Gastroesophageal sphincter (tissue), 4 donors: Measurements from ENCODE around the gene SLC9A8. TPM values are rescaled to one million over a fixed set of nuclear protein-coding genes. Genes with fewer than 3 reads are reported as not detected.

Source experiments
- ATAC-seq: fragments of 150-250 bp; one replicate; pipeline ENCODE4 v1.9.1; 2016; ENCODE audit warnings: mild to moderate bottlenecking, moderate library complexity
- H3K27ac ChIP-seq, 4 donors: fragments of 200-600 bp; sonication (generic) in 3 of 4; 1 replicate in 3 of 4; 2 replicates in 1 of 4; pipeline ENCODE4 v1.5.1; 2016 to 2019
- H3K27me3 ChIP-seq: fragments of 200-600 bp; sonication (generic); one replicate; pipeline ENCODE4 v1.5.1; 2019
- H3K36me3 ChIP-seq, 2 donors: fragments of 200-600 bp; sonication (generic); one replicate each; pipeline ENCODE4 v1.5.1; 2019; ENCODE audit warnings: control low read depth in 1 of 2
- H3K4me1 ChIP-seq, 3 donors: fragments of 200-600 bp; sonication (generic); 1 replicate in 2 of 3; 2 replicates in 1 of 3; pipeline ENCODE4 v1.5.1; 2016 to 2019; ENCODE audit warnings: control low read depth in 2 of 3
- H3K4me3 ChIP-seq, 2 donors: fragments of 200-600 bp; sonication (generic); one replicate each; pipeline ENCODE4 v1.5.1; 2019; ENCODE audit warnings: mild to moderate bottlenecking in 1 of 2, moderate library complexity in 1 of 2
- H3K9me3 ChIP-seq, 3 donors: fragments of 200-600 bp; sonication (generic); one replicate each; pipeline ENCODE4 v1.5.1; 2017 to 2019; ENCODE audit warnings: control low read depth in 2 of 3
- CTCF ChIP-seq, 4 experiments: fragments of 200-600 bp in 2 of 4; fragments of 450-650 bp in 2 of 4; sonication (generic) in 1 of 4; IDR thresholded peaks; one replicate each; pipeline ENCODE4 v1.5.1; 2017 to 2019; ENCODE audit warnings: antibody characterized with exemption in 4 of 4, mild to moderate bottlenecking in 2 of 4, moderate library complexity in 2 of 4
- EP300 ChIP-seq: sonication (generic); formaldehyde crosslinking; IDR thresholded peaks from one replicate; pipeline ENCODE4 v1.6.1; 2017; ENCODE audit warnings: antibody characterized with exemption, mild to moderate bottlenecking
- POLR2A ChIP-seq, 2 donors: fragments of 450-650 bp; IDR thresholded peaks; one replicate each; pipeline ENCODE4 v1.6.1; 2017; ENCODE audit warnings: antibody characterized with exemption in 2 of 2, mild to moderate bottlenecking in 2 of 2, moderate library complexity in 1 of 2
- POLR2AphosphoS5 ChIP-seq: sonication (generic); formaldehyde crosslinking; IDR thresholded peaks from one replicate; pipeline ENCODE4 v1.6.1; 2017; ENCODE audit warnings: antibody characterized with exemption
- WGBS, 2 donors: methylation state at CpG; one replicate each; pipeline ENCODE4 v1.1.5; 2018; ENCODE audit warnings: low coverage in 1 of 2; 5-methylcytosine and 5-hydroxymethylcytosine counted together
- total RNA-seq, 4 donors: library from RNA; depleted of rRNA; stranded (reverse); fragments of >200 nt; gene quantifications; one replicate each; pipeline ENCODE4 v1.1.0, GENCODE V29; 2016

Gene SLC9A8, protein sequence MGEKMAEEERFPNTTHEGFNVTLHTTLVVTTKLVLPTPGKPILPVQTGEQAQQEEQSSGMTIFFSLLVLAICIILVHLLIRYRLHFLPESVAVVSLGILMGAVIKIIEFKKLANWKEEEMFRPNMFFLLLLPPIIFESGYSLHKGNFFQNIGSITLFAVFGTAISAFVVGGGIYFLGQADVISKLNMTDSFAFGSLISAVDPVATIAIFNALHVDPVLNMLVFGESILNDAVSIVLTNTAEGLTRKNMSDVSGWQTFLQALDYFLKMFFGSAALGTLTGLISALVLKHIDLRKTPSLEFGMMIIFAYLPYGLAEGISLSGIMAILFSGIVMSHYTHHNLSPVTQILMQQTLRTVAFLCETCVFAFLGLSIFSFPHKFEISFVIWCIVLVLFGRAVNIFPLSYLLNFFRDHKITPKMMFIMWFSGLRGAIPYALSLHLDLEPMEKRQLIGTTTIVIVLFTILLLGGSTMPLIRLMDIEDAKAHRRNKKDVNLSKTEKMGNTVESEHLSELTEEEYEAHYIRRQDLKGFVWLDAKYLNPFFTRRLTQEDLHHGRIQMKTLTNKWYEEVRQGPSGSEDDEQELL
- total RNA-seq, result 1 to 10 TPM; 4.7 to 9.3 (median 7.5) TPM

DNA sequence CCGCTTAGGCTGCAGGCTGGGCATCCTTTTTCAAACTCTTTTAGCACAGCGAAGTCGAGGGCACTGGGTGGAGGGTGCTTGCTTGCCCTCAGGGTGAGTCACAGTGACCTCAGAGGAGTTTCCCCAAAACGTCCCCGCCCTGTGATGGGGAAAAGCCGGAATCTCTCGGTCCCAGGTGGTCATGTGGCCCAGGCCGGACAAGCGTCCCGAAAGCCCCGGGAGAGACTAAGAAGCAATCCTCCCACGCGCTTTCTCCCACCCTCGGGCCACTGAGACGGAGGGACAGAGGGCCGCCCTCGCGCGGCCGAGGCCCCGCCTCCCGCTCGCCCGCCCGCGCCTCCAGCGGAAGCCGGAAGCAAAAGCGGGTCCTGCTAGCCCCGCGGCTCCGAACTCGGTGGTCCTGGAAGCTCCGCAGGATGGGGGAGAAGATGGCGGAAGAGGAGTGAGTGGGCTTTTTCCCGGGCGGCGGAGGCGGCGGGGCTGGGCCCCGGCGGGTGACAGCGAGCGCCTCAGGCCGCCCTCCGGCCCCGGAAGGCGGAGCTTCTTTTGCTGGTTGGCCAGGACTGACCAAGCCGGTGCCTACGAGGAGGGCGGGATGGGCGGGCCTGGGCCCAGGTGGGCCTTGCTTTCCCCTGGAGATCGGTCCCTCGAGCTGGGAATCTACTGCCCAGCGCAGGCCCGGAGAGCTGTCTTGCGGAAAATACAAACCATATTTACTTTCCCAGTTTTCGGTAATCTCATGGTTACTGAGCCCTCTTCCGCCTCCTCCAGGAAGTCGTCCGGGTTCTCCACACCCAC lies at the start of gene SLC9A8:
Gene SLC9A8 (plus strand): TSS at position 322 of the 798 bp plus-strand sequence. CDS start 95 bp downstream, at position 417.
- Histone ChIP-seq H3K27me3 (no peaks in the 10 kb centered on the region), H3K36me3 (peaks cover 0 to 29% of the 10 kb centered on the region in 2 donors), H3K4me3 (peak within 1 kb of the TSS; percentile 74 to 80), H3K4me1 (peaks cover 4 to 22% (median 6%) of the 10 kb centered on the region in 3 donors), H3K9me3 (no peaks in the 10 kb centered on the region), H3K27ac (peak within 1 kb of the TSS; percentile 83 to 94 (median 91))
- TF ChIP-seq POLR2A (IDR thresholded peaks at IDR 0.05) (peak; percentile 60 to 75), EP300 (no peak), POLR2AphosphoS5 (no peak), CTCF (IDR thresholded peaks at IDR 0.05) (peak in 3 of 4 experiments; percentile 51 to 68 (median 58))
- peak; percentile 94 for ATAC-seq
- WGBS, 2 donors, result 0% methylated on average over 8 to 9 of the region's 61 CpGs

GRCh38 chr20:49762940-49763766 lies 49.5 kb upstream of the SLC9A8 start:
- no peak overlapping the region for H3K4me3 ChIP-seq
- peaks cover 0 to 28% (median 2%) of the 10 kb centered on the region in 3 donors for H3K4me1 ChIP-seq
- no peaks in the 10 kb centered on the region for H3K27me3 ChIP-seq
- ATAC-seq, result no peak
- H3K27ac ChIP-seq, result no peak overlapping the region
- no peaks in the 10 kb centered on the region for H3K36me3 ChIP-seq
- TF ChIP-seq POLR2AphosphoS5 (no peak), EP300 (no peak), CTCF (IDR thresholded peaks at IDR 0.05) (no peak), POLR2A (IDR thresholded peaks at IDR 0.05) (no peak)
- WGBS, 2 donors, result 86 to 95% methylated on average over 4 to 12 of the region's 12 CpGs
- H3K9me3 ChIP-seq, result no peaks in the 10 kb centered on the region

DNA sequence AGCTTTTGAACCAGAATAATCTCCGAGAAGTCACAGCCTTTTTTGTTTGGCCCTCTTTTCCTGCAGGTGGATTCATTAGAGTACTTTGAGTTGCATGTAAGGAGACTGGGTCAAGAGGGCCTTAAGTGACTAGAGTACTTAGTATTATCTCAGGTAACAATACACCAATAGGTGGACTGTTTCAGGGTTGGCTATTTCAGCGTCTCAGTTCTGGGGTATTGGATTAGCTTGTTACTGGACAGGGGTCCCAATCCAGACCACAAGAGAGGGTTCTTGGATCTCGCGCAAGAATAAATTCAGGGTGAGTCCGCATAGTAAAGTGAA lies 47.3 kb upstream of the SLC9A8 start:
- peaks cover 0 to 39% (median 13%) of the 10 kb centered on the region in 3 donors for H3K4me1 ChIP-seq
- H3K4me3 ChIP-seq, result no peak overlapping the region
- no peaks in the 10 kb centered on the region for H3K36me3 ChIP-seq
- no peak for ATAC-seq
- peak overlapping the region in 1 of 4 donors; percentile 17 for H3K27ac ChIP-seq
- no peaks in the 10 kb centered on the region for H3K27me3 ChIP-seq
- TF ChIP-seq CTCF (IDR thresholded peaks at IDR 0.05) (no peak), POLR2A (IDR thresholded peaks at IDR 0.05) (no peak), EP300 (no peak), POLR2AphosphoS5 (no peak)
- H3K9me3 ChIP-seq, result no peaks in the 10 kb centered on the region
- 50 to 85% methylated on average over 1 to 5 of the region's 5 CpGs for WGBS, 2 donors

DNA sequence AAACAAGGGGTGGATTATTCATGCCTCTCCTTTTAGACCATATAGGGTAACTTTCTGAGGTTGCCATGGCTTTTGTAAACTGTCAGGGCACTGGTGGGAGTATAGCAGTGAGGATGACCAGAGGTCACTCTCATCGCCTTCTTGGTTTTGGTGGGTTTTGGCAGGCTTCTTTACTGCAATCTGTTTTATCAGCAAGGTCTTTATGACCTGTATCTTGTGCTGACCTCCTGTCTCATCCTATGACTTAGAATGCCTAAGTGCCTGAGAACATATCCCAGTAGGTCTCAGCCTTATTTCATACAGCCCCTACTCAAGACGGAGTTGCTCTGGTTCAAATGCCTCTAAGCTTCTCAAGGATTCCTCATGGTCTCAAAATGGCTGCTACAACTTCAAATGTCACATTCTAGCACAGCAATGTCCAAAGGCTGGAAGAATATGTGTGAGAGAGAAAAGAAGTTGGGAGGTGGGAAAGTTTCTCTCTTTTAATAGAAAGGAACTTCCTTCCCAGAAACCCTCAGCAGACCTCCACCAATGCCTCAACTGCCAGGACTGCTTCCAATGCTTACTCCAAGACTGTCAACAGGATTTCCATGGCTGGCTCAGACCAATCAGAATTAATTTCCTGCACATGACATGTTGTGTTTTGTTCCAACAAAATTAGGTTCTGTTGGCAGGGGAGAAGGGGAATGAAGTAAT lies 46.6 kb upstream of the SLC9A8 start:
- H3K4me3 ChIP-seq, result no peak overlapping the region
- peak overlapping the region in 1 of 4 donors; percentile 17 for H3K27ac ChIP-seq
- no peak for TF ChIP-seq CTCF (IDR thresholded peaks at IDR 0.05)
- TF ChIP-seq EP300, result no peak
- no peak for TF ChIP-seq POLR2A (IDR thresholded peaks at IDR 0.05)
- no peak for TF ChIP-seq POLR2AphosphoS5
- H3K36me3 ChIP-seq, result no peaks in the 10 kb centered on the region
- H3K9me3 ChIP-seq, result no peaks in the 10 kb centered on the region
- H3K4me1 ChIP-seq, result peaks cover 0 to 39% (median 13%) of the 10 kb centered on the region in 3 donors
- 69 to 94% methylated on average over 2 of the region's 2 CpGs for WGBS, 2 donors
- no peak for ATAC-seq
- no peaks in the 10 kb centered on the region for H3K27me3 ChIP-seq
